ENCODE results near the gene DYNC1I1.

- TF ChIP-seq POLR2AphosphoS5 (IDR thresholded peaks at IDR 0.05; ENCODE audit: low read depth, low read length) (no peak), TAF1 (IDR thresholded peaks at IDR 0.05; ENCODE audit: borderline replicate concordance, low read depth, low read length) (no peak), CTCF (IDR thresholded peaks at IDR 0.05) (no peak), USF2 (IDR thresholded peaks at IDR 0.05; ENCODE audit: borderline replicate concordance, low read depth, low read length) (no peak), JUND (IDR thresholded peaks at IDR 0.05) (no peak)
Observed at GRCh38 chr7:96136600-96137239, 364.4 kb downstream of the DYNC1I1 start.
